Measurements from ENCODE around the gene GRIN1. TPM values are rescaled to one million over a fixed set of nuclear protein-coding genes. Genes with fewer than 3 reads are reported as not detected.
"Not testable (repeated sequence)": the region's sequence is repeated elsewhere in the genome, so short reads cannot be mapped to it uniquely, and the experiment has no call there.

Gene GRIN1
- total and polyA plus RNA-seq, 8 donors: 0.25 to 0.55 (median 0.31) TPM; not detected in 5

DNA sequence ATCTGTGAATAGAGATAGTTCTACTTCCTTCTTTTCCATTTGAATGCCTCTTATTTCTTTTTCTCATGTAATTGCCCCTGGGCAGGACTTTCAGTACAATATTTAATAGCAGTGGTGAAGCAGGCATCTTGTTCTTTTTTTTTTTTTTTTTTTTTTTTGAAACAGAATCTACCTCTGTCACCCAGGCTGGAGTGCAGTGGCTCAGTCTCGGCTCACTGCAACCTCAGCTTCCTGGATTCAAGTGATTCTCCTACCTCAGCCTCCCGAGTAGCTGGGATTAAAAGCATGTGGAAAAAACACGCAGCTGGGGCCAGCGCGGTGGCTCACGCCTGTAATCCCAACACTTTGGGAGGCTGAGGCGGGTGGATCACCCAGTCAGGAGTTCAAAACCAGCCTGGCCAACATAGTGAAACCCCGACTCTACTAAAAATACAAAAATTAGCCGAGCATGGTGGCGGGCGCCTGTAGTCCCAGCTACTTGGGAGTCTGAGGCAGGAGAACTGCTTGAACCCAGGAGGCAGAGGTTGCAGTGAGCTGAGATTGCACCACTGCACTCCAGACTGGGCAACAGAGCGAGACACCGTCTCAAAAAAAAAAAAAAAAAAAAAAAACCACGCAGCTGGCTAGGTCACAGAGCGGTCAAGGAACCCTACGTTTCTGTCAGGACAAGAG, 16.0 kb upstream of the GRIN1 start:
- DNase-seq; H3K27me3 ChIP-seq; H3K4me3 ChIP-seq; H3K36me3 ChIP-seq; H3K9me3 ChIP-seq; H3K27ac ChIP-seq; intact Hi-C loops (cut with DNase I; ENCODE audit: low total_unique reads): not testable (repeated sequence)
- 84 to 92% (median 90%) methylated on average over 15 to 16 of the region's 16 CpGs for WGBS, 5 donors
- peaks cover 14 to 29% (median 24%) of the 10 kb centered on the region in 4 donors for H3K4me1 ChIP-seq

DNA sequence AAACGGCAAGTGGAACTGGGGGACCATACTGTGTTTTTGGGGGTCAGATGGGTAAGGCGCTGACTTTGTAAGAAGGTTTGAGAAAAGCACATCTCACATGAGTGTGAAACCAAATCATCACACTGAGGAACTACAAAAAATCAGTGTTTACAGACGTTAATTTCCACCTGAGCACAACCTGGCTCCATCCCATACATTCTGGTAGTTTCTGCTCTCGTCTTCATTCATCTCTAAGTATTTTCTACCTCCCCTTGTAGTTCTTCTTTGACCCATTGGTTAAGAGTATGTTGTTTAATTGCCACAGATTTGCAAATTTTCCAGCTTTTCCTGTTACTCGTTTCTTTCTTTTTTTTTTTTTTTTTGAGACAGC, 15.5 kb upstream of the GRIN1 start:
- TF ChIP-seq POLR2AphosphoS5 (IDR thresholded peaks at IDR 0.05): no peak
- no peak for TF ChIP-seq POLR2A (IDR thresholded peaks at IDR 0.05)
- TF ChIP-seq EP300 (IDR thresholded peaks at IDR 0.05): no peak
- TF ChIP-seq, protein P1, sequence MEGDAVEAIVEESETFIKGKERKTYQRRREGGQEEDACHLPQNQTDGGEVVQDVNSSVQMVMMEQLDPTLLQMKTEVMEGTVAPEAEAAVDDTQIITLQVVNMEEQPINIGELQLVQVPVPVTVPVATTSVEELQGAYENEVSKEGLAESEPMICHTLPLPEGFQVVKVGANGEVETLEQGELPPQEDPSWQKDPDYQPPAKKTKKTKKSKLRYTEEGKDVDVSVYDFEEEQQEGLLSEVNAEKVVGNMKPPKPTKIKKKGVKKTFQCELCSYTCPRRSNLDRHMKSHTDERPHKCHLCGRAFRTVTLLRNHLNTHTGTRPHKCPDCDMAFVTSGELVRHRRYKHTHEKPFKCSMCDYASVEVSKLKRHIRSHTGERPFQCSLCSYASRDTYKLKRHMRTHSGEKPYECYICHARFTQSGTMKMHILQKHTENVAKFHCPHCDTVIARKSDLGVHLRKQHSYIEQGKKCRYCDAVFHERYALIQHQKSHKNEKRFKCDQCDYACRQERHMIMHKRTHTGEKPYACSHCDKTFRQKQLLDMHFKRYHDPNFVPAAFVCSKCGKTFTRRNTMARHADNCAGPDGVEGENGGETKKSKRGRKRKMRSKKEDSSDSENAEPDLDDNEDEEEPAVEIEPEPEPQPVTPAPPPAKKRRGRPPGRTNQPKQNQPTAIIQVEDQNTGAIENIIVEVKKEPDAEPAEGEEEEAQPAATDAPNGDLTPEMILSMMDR (IDR thresholded peaks at IDR 0.05): no peak
- Histone ChIP-seq H3K27me3 (no peaks in the 10 kb centered on the region), H3K9me3 (no peaks in the 10 kb centered on the region), H3K36me3 (no peaks in the 10 kb centered on the region), H3K4me3 (no peak overlapping the region), H3K4me1 (peaks cover 19 to 34% (median 29%) of the 10 kb centered on the region in 4 donors), H3K27ac (no peak overlapping the region)
- WGBS, 5 donors: 70 to 88% (median 77%) methylated on average over 5 of the region's 5 CpGs
- intact Hi-C loops (cut with DNase I; ENCODE audit: low total_unique reads): no loop called here
- DNase-seq: no peak

DNA sequence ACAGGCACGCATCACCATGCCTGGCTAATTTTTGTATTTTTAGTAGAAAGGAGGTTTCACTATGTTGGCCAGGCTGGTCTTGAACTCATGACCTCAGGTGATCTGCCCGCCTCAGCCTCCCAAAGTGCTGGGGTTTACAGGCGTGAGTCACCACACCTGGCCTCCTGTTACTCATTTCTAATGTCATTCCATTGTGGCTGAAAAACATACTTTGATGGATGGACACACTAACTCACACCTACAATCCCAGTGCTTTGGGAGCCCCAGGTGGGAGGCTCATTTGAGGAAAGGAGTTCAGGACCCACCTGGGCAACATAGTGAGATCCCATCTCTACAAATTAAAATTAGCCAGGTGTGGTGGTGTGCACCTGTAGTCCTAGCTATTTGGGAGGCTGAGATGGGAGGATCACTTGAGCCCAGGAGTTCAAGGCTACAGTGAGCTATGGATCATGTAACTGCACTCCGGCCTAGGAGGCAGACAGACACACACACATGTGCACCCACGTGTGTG, 14.9 kb upstream of the GRIN1 start:
- DNase-seq; H3K9me3 ChIP-seq; H3K27ac ChIP-seq; H3K36me3 ChIP-seq; H3K4me3 ChIP-seq; H3K27me3 ChIP-seq; intact Hi-C loops (cut with DNase I; ENCODE audit: low total_unique reads): not testable (repeated sequence)
- WGBS, 5 donors: 84 to 95% (median 91%) methylated on average over 5 of the region's 5 CpGs
- H3K4me1 ChIP-seq: peaks cover 24 to 40% (median 35%) of the 10 kb centered on the region in 4 donors

DNA sequence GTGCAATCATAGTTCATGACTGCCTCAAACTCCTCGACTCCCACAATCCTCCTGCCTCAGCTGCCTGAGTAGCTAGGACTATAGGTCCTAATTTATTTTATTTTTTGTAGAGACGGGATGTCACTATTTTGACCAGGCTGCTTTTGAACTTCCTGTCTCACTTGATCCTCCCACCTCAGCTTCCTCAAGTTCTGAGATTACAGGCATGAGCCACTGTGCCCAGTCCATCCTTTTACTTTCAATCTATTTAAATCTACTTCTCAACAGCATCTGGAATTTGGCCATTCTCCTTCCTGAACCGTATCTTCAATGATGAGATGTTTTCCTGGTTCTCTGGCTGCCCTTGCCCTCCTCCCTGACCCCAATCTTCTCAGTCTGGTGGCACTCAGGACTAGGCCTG, 12.2 kb upstream of the GRIN1 start:
- Histone ChIP-seq H3K27me3 (peaks cover 0 to 18% (median 3%) of the 10 kb centered on the region in 3 donors), H3K9me3 (peaks cover 0 to 13% (median 9%) of the 10 kb centered on the region in 4 donors), H3K4me1 (peaks cover 31 to 51% (median 46%) of the 10 kb centered on the region in 4 donors), H3K36me3 (no peaks in the 10 kb centered on the region), H3K4me3 (peak overlapping the region in 3 of 4 donors; percentile 71 to 91 (median 75)), H3K27ac (peak overlapping the region; percentile 70 to 86 (median 83))
- DNase-seq: no peak
- 25 to 37% (median 33%) methylated on average over 3 of the region's 3 CpGs for WGBS, 5 donors
- intact Hi-C loops (cut with DNase I; ENCODE audit: low total_unique reads): no loop called here
- no peak for TF ChIP-seq EP300 (IDR thresholded peaks at IDR 0.05)
- TF ChIP-seq POLR2AphosphoS5 (IDR thresholded peaks at IDR 0.05): no peak
- TF ChIP-seq POLR2A (IDR thresholded peaks at IDR 0.05): no peak
- TF ChIP-seq, protein P1 (IDR thresholded peaks at IDR 0.05): no peak

DNA sequence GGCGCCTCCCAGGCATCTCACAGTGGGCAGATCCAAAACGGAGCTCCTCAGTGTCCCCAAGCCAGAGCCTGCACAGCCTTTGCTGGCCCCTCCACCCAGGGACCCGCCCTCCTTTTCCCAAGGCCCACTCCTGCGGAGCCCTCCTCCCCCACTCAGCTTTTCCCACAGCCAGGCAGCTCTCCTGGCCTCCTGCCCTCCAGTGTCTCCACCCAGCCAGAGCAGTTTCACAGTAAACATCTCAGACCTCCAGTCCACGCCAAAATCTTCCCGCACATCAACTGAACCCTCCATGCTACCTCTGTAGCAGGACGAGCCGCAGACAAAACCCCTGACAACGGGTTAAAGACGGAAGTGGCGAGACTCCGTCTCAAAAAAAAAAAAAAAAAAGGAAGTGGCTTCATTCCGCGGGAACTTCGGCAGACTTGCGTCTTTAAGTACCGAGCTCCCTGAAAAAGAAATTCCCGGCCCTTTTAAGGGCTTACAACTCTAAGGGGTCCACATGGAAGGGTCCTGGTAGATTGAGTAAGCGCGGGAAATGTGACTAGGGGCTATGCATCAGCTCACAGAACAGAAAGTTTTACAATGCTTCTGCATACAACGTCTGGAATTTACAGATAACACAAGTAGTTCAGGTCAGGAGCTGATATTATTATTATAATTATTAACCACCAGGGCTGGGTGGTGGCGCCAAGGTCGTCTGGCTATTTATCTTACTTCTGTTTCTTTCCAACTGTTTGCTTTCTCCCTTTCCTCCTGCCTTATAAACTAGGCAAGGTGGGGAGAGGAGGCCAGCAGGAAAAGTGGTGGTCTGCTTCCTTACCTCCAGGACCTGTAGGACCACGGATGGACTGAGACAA, 11.4 kb upstream of the GRIN1 start:
- Histone ChIP-seq H3K27me3 (peaks cover 0 to 26% (median 3%) of the 10 kb centered on the region in 3 donors), H3K36me3 (no peaks in the 10 kb centered on the region), H3K4me1 (peaks cover 31 to 44% (median 43%) of the 10 kb centered on the region in 4 donors), H3K9me3 (peaks cover 0 to 13% (median 9%) of the 10 kb centered on the region in 4 donors), H3K27ac (peak overlapping the region; percentile 82 to 86 (median 83)), H3K4me3 (peak overlapping the region; percentile 71 to 91 (median 74))
- peak; percentile 73 to 79 for DNase-seq
- WGBS, 5 donors: 5 to 20% (median 12%) methylated on average over 24 of the region's 24 CpGs
- TF ChIP-seq POLR2AphosphoS5 (IDR thresholded peaks at IDR 0.05): peak in 2 of 3 donors; percentile 13 to 15
- TF ChIP-seq, protein P1 (IDR thresholded peaks at IDR 0.05): no peak
- intact Hi-C loops (cut with DNase I; ENCODE audit: low total_unique reads): no loop called here
